Psoas muscle (tissue), 8 donors: ENCODE measurements around the gene CHCHD3. TPM values are rescaled to one million over a fixed set of nuclear protein-coding genes. Genes with fewer than 3 reads are reported as not detected.

Source experiments
- ATAC-seq, 4 donors: fragments of 200-7000 bp; cut with Tn5 transposase; one replicate each; pipeline ENCODE4 v1.9.1; 2020; ENCODE audit warnings: moderate library complexity in 3 of 4, mild to moderate bottlenecking in 2 of 4
- DNase-seq, 2 donors: peaks; one replicate each; pipeline ENCODE4 v3.0.0-alpha.2; 2020
- H3K27ac ChIP-seq: fragments of 200-600 bp; one replicate; pipeline ENCODE4 v1.8.0; 2022
- H3K27me3 ChIP-seq, 3 donors: fragments of 200-600 bp in 1 of 3; one replicate each; pipeline versions ENCODE4 v1.6.1 to v1.8.0; 2013 to 2022; ENCODE audit warnings: low read length in 2 of 3, mild to moderate bottlenecking in 2 of 3, moderate library complexity in 1 of 3; ENCODE audit not compliant: insufficient read depth in 3 of 3
- H3K36me3 ChIP-seq, 2 donors: fragments of 200-600 bp in 1 of 2; one replicate each; pipeline versions ENCODE4 v1.6.1 to v1.8.0; 2013 to 2022; ENCODE audit warnings: low read depth in 1 of 2, mild to moderate bottlenecking in 1 of 2, moderate library complexity in 1 of 2; ENCODE audit not compliant: insufficient read depth in 1 of 2
- H3K4me1 ChIP-seq: fragments of 200-600 bp; one replicate; pipeline ENCODE4 v1.8.0; 2022
- H3K4me3 ChIP-seq: fragments of 200-600 bp; one replicate; pipeline ENCODE4 v1.8.0; 2022; ENCODE audit warnings: mild to moderate bottlenecking
- H3K9me3 ChIP-seq: fragments of 200-600 bp; one replicate; pipeline ENCODE4 v1.8.0; 2022
- WGBS, 3 donors: extraction: QIAGEN DNeasy Blood & Tissue Kit; methylation state at CpG; one replicate each; pipeline versions ENCODE4 v1.1.6 to v1.1.7; 2013; 5-methylcytosine and 5-hydroxymethylcytosine counted together
- intact Hi-C, 2 donors: fragments of 100-400 bp; cut with DNase I; formaldehyde crosslinking; loops; one replicate each; pipeline versions ENCODE4 v1.11.0 to v1.14.2; 2022
- polyA plus RNA-seq, 3 donors: library from polyadenylated mRNA; stranded (reverse); fragments of 200-250 nt; gene quantifications; one replicate each; pipeline ENCODE4 v1.2.3, GENCODE V29; 2013
- total RNA-seq, 4 donors: library from RNA; stranded (reverse); fragmentation: NEBNext Ultra II Directional in 2 of 4; extraction: Animal tissue kit (Norgen Biotek cat#: 25700) in 2 of 4; gene quantifications; one replicate each; pipeline versions ENCODE4 v1.2.1 to v1.2.4, GENCODE V29; 2021 to 2023
- TF ChIP-seq, protein P1 (sequence below): fragments of 200-600 bp; IDR thresholded peaks from one replicate; pipeline ENCODE4 v1.8.0; 2022; ENCODE audit warnings: antibody characterized with exemption
- donor health status: healthy with polysubstance abuse.
- donor health status: DM: no; HTN: no; CAD: no; lungs with moderate emphysema.
- donor health status: Bipolar disorder and iron deficiency.
- donor health status: healthy.
- donor health status: DM: yes; HTN: yes; CAD: no.
- donor health status: DM: no; HTN: no; CAD: no.
- donor health status: DM: no; HTN: no; CAD: no.
- donor health status: DM: yes; HTN: yes; CAD: no.

The CHCHD3 gene
- total and polyA plus RNA-seq, 7 donors = 129 to 206 (median 184) TPM

DNA sequence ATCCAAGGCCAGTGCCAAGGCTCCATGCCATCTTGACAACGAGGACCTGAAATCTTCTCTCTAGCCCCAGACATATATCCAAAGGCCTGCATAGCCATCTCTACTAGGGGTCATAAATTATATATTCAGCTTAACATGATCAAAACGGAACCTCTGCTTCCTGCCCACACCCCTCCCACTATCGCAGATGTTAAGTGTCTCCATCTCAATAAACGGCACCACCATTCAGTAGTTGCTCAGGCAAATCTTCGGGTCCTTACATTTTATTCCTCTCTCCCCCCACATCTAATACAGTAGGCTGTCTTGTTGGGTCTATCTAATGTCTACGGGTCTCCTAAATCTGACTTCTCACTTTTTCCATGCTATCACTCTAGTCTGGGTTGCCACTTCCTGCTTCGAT lies 304.5 kb downstream of the CHCHD3 start:
- DNase-seq (no peak), ATAC-seq (no peak)
- no peaks in the 10 kb centered on the region for H3K4me1 ChIP-seq
- H3K9me3 ChIP-seq = no peaks in the 10 kb centered on the region
- TF ChIP-seq, protein P1, sequence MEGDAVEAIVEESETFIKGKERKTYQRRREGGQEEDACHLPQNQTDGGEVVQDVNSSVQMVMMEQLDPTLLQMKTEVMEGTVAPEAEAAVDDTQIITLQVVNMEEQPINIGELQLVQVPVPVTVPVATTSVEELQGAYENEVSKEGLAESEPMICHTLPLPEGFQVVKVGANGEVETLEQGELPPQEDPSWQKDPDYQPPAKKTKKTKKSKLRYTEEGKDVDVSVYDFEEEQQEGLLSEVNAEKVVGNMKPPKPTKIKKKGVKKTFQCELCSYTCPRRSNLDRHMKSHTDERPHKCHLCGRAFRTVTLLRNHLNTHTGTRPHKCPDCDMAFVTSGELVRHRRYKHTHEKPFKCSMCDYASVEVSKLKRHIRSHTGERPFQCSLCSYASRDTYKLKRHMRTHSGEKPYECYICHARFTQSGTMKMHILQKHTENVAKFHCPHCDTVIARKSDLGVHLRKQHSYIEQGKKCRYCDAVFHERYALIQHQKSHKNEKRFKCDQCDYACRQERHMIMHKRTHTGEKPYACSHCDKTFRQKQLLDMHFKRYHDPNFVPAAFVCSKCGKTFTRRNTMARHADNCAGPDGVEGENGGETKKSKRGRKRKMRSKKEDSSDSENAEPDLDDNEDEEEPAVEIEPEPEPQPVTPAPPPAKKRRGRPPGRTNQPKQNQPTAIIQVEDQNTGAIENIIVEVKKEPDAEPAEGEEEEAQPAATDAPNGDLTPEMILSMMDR = no peak
- intact Hi-C loops = no loop called here
- no peaks in the 10 kb centered on the region for H3K36me3 ChIP-seq
- H3K4me3 ChIP-seq = no peak overlapping the region
- no peaks in the 10 kb centered on the region for H3K27me3 ChIP-seq
- no peak overlapping the region for H3K27ac ChIP-seq
- WGBS, 3 donors = 81 to 88% (median 81%) methylated on average over 7 of the region's 7 CpGs

DNA sequence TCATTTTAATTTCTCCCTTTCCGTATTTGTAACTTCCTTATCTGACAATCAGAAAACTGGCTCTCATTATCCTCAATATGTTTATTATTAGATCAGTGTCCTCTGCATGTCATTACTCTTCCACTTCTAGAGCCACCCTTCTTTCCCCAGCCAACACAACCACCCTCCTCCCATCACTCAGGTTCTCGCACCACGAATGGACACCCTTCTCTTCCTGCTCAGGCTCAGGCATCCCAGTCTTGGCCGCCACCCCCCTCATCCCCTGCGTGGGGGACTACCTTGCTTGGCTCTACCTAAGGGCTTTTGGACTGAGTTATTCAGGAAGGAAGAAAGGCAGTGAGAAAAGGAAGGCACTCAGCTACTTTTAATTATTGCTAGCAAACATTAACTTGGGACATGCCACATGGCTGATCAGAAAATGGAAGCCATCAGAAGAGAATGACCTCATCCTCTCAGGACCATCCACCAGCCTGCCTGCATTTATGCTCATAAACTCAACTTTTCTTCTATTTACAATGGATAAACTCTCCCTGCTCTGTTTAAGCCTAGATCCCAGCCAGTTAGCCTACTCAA lies 305.8 kb downstream of the CHCHD3 start:
- WGBS, 3 donors = 80 to 89% (median 84%) methylated on average over 5 of the region's 5 CpGs
- ATAC-seq = no peak
- TF ChIP-seq, protein P1 = no peak

DNA sequence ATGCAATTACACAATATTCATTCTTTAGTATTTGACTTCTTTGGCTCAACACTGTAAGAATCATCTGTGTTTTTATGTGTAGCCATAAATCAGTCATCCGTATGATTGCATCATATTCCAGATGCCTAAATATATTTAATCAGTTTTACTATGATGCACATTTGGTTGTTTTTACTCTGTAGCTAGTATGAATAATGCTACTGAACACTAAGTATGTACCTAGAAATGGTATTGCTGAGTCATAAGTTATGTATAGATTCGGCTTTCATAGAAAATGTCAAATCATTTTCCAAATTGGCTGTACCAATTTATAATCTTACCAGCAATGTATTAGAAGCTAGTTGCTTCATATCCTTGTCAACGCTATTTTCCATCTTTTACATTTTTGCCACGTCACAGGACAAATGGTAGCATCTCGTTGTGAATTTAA lies 308.3 kb downstream of the CHCHD3 start:
- Histone ChIP-seq H3K4me3 (no peak overlapping the region), H3K9me3 (no peaks in the 10 kb centered on the region), H3K27me3 (no peaks in the 10 kb centered on the region), H3K36me3 (no peaks in the 10 kb centered on the region), H3K4me1 (no peaks in the 10 kb centered on the region), H3K27ac (no peak overlapping the region)
- no peak for ATAC-seq
- DNase-seq = no peak
- TF ChIP-seq, protein P1 = no peak
- WGBS, 3 donors = 62 to 77% (median 68%) methylated on average over 5 of the region's 5 CpGs
- intact Hi-C loops = no loop called here

More for the DNA sequence above, 305.8 kb downstream of the CHCHD3 start:
- Histone ChIP-seq H3K9me3 (no peaks in the 10 kb centered on the region), H3K27me3 (no peaks in the 10 kb centered on the region), H3K4me1 (no peaks in the 10 kb centered on the region), H3K36me3 (no peaks in the 10 kb centered on the region), H3K4me3 (no peak overlapping the region), H3K27ac (no peak overlapping the region)
- no peak for DNase-seq
- intact Hi-C loops = no loop called here

DNA sequence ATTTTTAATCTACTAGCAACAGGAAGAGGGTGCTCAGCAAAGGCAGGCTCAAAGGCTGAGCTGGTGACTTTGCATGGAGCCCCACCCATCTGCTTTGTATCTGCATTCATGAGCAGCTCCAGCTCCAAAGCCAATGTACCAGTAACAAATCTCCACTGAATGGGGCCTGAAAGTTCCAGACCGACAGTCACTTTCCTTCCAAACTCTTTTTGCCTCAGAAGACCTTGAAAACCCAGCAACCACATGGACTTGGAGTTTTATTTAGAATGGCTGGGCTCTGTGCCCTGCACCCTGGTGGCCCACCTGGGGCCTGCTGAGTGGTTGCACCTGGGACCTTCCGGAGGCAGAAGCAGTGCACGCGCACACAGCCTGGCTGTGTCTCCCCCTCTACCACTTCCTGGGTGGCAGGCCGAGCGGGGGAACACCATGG lies 310.6 kb downstream of the CHCHD3 start:
- intact Hi-C loops = no loop called here
- TF ChIP-seq, protein P1 = no peak
- Histone ChIP-seq H3K27me3 (peaks cover 0 to 2% (median 0%) of the 10 kb centered on the region in 3 donors), H3K4me1 (no peaks in the 10 kb centered on the region), H3K27ac (no peak overlapping the region), H3K9me3 (no peaks in the 10 kb centered on the region), H3K36me3 (no peaks in the 10 kb centered on the region), H3K4me3 (no peak overlapping the region)
- WGBS, 3 donors = 66 to 82% (median 77%) methylated on average over 6 of the region's 6 CpGs
- DNase-seq = no peak
- no peak for ATAC-seq

DNA sequence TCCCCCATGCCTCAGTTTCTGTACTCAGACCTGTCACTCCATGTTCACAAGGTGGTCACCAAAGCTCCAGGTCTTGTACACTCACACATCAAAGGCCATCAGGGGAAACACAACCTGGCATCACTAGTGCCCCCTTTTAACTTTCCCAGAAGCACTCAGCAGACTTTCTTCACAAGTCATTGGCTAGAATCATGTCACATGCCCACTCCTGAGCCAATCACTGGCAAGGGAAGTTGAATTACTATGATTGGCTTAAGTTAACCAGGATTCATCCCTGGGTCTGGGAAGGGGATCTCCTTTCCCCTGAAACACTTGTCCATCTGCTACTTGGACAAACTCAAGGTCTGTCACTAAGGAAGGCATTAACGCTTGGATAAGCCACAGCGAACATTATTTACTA lies 311.8 kb downstream of the CHCHD3 start:
- 82 to 90% (median 85%) methylated on average over 2 of the region's 2 CpGs for WGBS, 3 donors
- TF ChIP-seq, protein P1 = no peak
- DNase-seq = no peak
- Histone ChIP-seq H3K27me3 (peaks cover 0 to 2% (median 0%) of the 10 kb centered on the region in 3 donors), H3K9me3 (no peaks in the 10 kb centered on the region), H3K27ac (no peak overlapping the region), H3K4me3 (no peak overlapping the region), H3K36me3 (no peaks in the 10 kb centered on the region), H3K4me1 (no peaks in the 10 kb centered on the region)
- no peak for ATAC-seq
- intact Hi-C loops = no loop called here
